Brain microvascular endothelial cell (primary cell): ENCODE data around the gene GFER.

Experiments
- DNase-seq: peaks from one replicate; pipeline ENCODE4 v3.0.0-alpha.2; 2020
- H3K27ac ChIP-seq: fragments of 250-450 bp; sonication (Bioruptor Pico); 2 replicates; pipeline ENCODE4 v1.5.1; 2020; ENCODE audit warnings: mild to moderate bottlenecking, moderate library complexity
- H3K27me3 ChIP-seq: fragments of 250-450 bp; sonication (Bioruptor Pico); replicated peaks from 2 replicates; pipeline ENCODE4 v1.5.1; 2020; ENCODE audit warnings: mild to moderate bottlenecking
- H3K36me3 ChIP-seq: fragments of 250-450 bp; sonication (Bioruptor Pico); replicated peaks from 2 replicates; pipeline ENCODE4 v1.5.1; 2020; ENCODE audit warnings: mild to moderate bottlenecking
- H3K4me3 ChIP-seq: 2 replicates; pipeline ENCODE4 v1.5.1; 2011; ENCODE audit warnings: low read depth, mild to moderate bottlenecking, control low read depth, low read length, moderate library complexity
- CTCF ChIP-seq: IDR thresholded peaks from 2 replicates; pipeline ENCODE4 v1.5.1; 2011; ENCODE audit warnings: low read depth, mild to moderate bottlenecking, moderate library complexity, low read length, control low read depth, inconsistent platforms; ENCODE audit errors: missing control alignments
- in situ Hi-C: cut with HindIII; loops from 2 replicates; pipeline ENCODE4 v1.10.0; 2017; ENCODE audit warnings: low sequenced_read_pairs, low pct_ligation_motif_present

Gene GFER

GRCh38 chr16:2006317-2006716, 22.3 kb downstream of the GFER start:
- no peak overlapping the region for H3K4me3 ChIP-seq
- DNase-seq: no peak
- H3K27ac ChIP-seq: no peak overlapping the region
- H3K36me3 ChIP-seq: peaks cover 24% of the 10 kb centered on the region
- TF ChIP-seq CTCF: no peak
- no peaks in the 10 kb centered on the region for H3K27me3 ChIP-seq
- in situ Hi-C loops: no loop called here

- H3K36me3 ChIP-seq: peaks cover 14% of the 10 kb centered on the region
- H3K4me3 ChIP-seq: peak overlapping the region; percentile 73
- in situ Hi-C loops: no loop called here
- no peak for TF ChIP-seq CTCF
- no peak for DNase-seq
- no peaks in the 10 kb centered on the region for H3K27me3 ChIP-seq
- no peak overlapping the region for H3K27ac ChIP-seq
These were observed 23.3 kb downstream of the GFER start for GRCh38 chr16:2007081-2007836.

GRCh38 chr16:2008009-2008526, 24.1 kb downstream of the GFER start:
- Histone ChIP-seq H3K36me3 (peaks cover 6% of the 10 kb centered on the region), H3K27me3 (no peaks in the 10 kb centered on the region), H3K4me3 (peak overlapping the region; percentile 73), H3K27ac (no peak overlapping the region)
- no peak for TF ChIP-seq CTCF
- DNase-seq: no peak
- in situ Hi-C loops: no loop called here

GRCh38 chr16:2008631-2009163, 24.7 kb downstream of the GFER start:
- peak overlapping the region; percentile 73 for H3K4me3 ChIP-seq
- in situ Hi-C loops: no loop called here
- no peaks in the 10 kb centered on the region for H3K36me3 ChIP-seq
- no peak for DNase-seq
- H3K27ac ChIP-seq: peak overlapping the region; percentile 69
- TF ChIP-seq CTCF: no peak
- H3K27me3 ChIP-seq: no peaks in the 10 kb centered on the region

- TF ChIP-seq CTCF: no peak
- Histone ChIP-seq H3K36me3 (no peaks in the 10 kb centered on the region), H3K27ac (peak overlapping the region; percentile 69), H3K27me3 (no peaks in the 10 kb centered on the region), H3K4me3 (peak overlapping the region; percentile 73)
- in situ Hi-C loops: no loop called here
- DNase-seq: no peak
These were observed 25.2 kb downstream of the GFER start for GRCh38 chr16:2009164-2009711.
